VCaP (cell line): Measurements from ENCODE around the gene ALPL.

Source experiments
- H3K27ac ChIP-seq: fragments of 450-650 bp; 2 replicates; pipeline ENCODE4 v1.5.1; 2017
- TF ChIP-seq, protein P1 (sequence below): fragments of 450-650 bp; conservative IDR thresholded peaks from 2 replicates; pipeline ENCODE4 v1.5.1; 2017; ENCODE audit warnings: mild to moderate bottlenecking, moderate library complexity

The ALPL gene

GRCh38 chr1:21536218-21536617 is 27.0 kb downstream of the ALPL start:
- TF ChIP-seq, protein P1, sequence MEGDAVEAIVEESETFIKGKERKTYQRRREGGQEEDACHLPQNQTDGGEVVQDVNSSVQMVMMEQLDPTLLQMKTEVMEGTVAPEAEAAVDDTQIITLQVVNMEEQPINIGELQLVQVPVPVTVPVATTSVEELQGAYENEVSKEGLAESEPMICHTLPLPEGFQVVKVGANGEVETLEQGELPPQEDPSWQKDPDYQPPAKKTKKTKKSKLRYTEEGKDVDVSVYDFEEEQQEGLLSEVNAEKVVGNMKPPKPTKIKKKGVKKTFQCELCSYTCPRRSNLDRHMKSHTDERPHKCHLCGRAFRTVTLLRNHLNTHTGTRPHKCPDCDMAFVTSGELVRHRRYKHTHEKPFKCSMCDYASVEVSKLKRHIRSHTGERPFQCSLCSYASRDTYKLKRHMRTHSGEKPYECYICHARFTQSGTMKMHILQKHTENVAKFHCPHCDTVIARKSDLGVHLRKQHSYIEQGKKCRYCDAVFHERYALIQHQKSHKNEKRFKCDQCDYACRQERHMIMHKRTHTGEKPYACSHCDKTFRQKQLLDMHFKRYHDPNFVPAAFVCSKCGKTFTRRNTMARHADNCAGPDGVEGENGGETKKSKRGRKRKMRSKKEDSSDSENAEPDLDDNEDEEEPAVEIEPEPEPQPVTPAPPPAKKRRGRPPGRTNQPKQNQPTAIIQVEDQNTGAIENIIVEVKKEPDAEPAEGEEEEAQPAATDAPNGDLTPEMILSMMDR: no peak
- H3K27ac ChIP-seq: no peak overlapping the region

DNA sequence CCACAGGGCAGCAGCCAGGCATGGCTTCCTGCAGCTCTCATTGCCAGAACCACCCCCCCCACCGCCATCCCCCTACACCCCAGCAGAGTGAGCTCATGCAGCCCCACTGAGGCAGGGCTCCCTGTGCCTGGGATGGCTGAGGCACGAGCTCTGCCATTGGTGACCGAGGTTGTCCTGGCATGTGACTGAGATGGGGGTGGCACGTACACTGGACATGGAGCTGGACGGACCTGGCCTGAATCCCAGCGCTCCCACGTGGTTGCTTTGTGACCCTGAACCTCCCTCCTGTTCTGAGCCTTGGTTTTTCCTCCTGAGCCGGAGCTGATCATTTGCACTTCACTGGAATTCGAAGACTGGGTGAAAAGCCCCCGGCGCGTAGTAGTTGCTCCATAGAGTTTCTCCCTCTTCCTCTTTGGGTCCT is 28.3 kb downstream of the ALPL start:
- TF ChIP-seq, protein P1: no peak
- no peak overlapping the region for H3K27ac ChIP-seq

- TF ChIP-seq, protein P1: no peak
- H3K27ac ChIP-seq: no peak overlapping the region
These were observed 28.9 kb downstream of the ALPL start for GRCh38 chr1:21537932-21538630.

- TF ChIP-seq, protein P1: no peak; the same call in 1 of the 2 replicates
- H3K27ac ChIP-seq: no peak overlapping the region
These were observed 30.7 kb downstream of the ALPL start for GRCh38 chr1:21539933-21540332.

DNA sequence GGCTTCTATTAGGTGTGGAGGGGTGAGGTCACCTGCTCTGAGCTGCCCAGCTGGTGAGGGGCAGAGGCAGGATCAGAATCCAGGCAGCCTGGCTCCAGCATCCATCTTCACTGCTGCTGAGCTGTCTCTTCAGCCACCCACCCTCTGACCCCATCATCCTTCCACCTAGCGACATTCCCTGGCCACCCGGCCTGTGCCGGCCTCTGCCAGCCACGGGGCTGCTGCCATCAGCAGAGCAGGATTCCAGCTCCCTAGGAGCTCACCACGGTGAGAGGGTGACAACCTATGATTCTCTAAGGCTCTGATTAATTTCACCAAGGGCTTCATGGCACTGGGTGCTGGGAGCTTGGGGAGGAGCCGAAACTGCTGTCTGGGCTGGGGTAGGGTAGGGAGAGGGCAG is 32.1 kb downstream of the ALPL start:
- TF ChIP-seq, protein P1: no peak
- no peak overlapping the region for H3K27ac ChIP-seq

- H3K27ac ChIP-seq: no peak overlapping the region
- TF ChIP-seq, protein P1: no peak
These were observed 32.6 kb downstream of the ALPL start for GRCh38 chr1:21541835-21542234.

DNA sequence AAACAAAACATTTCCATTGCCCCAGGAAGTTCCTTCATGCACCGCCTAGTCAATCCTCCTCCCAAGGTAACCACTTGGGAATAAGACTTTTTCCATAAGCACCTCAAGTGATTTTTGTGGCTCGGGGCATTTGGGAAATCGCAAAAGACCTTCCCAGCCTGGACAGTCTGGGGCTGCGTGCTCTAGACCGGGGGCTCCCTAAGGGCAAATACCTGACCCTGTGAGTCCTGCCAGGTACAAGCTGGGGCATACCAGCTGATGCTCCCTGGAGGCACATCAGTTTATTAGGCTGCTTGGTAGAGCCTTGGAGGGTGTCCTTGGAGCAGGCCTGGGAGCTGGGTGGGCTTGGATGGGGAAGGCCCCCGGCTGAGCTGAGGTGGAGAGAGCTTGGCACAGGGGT is 34.4 kb downstream of the ALPL start:
- TF ChIP-seq, protein P1: no peak
- no peak overlapping the region for H3K27ac ChIP-seq
